HG02943 (cell line): ENCODE data around the gene CHST4.
"Not testable (repeated sequence)": the region's sequence is repeated elsewhere in the genome, so short reads cannot be mapped to it uniquely, and the experiment has no call there.

Experiments
- ATAC-seq: cut with Tn5 transposase; IDR thresholded peaks from one replicate; pipeline ENCODE4 v1.9.1; 2021; ENCODE audit warnings: mild to moderate bottlenecking, low read depth, moderate library complexity; ENCODE audit not compliant: unreplicated experiment

CHST4 gene

GRCh38 chr16:71526111-71526631 lies at the start of gene CHST4:
TSS of gene CHST4 (plus strand) at chr16:71526426. CDS start at chr16:71536678, 10,252 bp downstream.
- ATAC-seq = no peak

DNA sequence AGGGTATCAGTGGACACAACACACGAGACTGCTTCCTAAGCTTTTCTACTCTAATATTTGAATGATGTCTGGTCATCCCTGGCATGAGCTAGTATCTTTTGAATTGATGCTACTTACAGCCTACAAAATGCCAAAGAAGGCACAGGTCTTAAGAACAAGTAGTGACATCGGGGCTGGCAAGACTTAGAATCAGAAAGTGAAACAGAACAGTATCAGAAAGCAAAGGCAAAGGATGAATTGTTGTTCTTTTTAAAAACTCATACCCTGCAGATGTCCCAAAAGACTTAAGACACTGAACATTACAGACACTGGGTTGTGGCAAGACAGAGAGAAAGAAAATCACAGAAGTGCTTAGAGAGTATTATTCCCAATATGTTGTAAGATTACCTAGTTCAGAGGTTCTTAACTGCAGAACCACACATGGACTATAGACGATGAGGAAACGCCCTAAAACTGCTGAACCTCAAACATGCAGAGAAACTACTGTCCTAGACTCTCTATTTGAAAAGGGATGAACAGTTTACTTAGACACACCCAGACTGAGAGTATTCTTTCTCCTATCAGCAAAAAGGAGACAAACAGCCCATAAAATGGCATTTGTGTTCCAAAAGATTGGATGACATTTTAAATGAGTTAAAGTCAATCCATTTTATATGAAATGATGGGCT lies 49.6 kb upstream of the CHST4 start:
- no peak for ATAC-seq

GRCh38 chr16:71479420-71479819 lies 46.8 kb upstream of the CHST4 start:
- ATAC-seq = no peak

- ATAC-seq = no peak
Observed at GRCh38 chr16:71480956-71481355, 45.3 kb upstream of the CHST4 start.

DNA sequence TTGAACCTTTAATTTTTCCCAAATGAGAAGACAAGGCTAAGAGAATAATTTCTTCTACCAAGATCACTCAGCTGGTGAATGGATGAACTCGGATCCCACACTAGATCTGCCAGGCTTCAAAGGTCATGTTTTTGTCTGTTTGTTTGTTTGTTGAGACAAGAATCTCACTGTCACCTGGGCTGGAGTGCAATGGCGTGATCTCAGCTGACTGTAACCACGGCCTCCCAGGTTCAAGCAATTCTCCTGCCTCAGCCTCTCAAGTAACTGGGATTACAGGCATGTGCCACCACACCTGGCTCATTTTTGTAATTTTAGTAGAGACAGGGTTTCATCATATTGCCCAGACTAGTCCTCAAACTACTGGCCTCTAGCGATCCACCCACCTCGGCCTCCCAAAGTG lies 43.7 kb upstream of the CHST4 start:
- no peak for ATAC-seq

DNA sequence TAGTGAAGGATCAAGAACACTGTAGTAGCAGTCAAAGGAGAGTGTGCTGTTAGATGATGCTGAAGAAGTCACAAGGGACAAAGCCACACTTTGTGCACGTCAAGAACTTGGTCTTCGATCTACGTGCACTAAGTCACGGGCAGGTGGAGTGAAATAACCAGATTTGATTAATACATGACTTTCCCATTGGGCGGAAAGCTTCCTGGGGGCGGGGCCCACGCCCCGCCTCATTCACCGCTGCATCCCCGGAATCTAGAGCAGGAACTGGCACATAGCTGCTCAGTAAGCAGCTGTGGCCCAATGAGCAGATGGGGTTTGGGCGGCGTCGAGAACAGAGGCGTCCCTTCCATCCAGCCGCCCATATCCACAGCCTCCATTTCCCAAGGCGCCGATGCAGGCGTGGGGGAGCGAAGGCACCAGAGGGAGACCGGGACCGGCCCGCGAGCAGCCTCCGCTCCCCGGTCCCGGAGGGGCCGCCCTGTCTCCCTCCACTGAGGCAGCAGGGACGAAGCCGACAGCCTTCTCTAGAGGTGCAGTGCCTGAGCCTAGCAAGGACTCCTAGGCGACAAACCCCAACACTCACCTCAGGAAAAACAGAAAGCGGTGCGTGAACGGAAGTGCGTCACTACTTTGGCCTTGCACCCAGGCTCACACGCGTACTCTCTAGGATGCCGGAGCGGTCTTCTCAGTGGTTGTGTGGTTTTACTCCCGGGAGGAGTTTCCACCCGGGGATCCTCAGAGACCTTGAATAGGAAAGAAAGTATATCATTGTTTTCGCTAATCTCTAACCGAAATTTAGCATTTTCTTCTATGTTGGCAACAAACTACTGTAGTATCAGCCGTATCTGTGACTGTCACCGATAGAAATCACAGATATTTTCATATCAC lies 42.0 kb upstream of the CHST4 start:
- peak; percentile 91 for ATAC-seq

DNA sequence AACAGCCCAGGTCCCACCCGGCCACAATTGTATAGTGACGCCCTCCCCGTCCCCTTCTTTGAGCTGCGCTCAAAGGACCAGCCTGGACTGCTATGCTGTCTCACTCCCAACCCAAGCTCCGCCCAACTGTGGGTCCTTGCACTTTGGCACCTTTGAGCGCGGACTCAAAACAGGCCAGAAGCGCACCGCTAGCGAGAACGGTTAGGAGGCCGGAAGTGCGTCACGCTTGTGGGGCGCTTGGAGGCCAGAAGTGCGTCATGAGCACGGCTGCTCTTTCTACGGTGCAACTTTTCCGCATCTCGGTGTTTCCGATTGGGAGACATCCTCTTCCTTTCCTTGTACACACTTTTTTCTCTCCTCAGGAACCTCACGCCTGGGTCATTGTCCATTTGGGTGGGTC lies 37.1 kb upstream of the CHST4 start, which contains the start of gene ZNF19:
TSS of gene ZNF19 (minus strand) at position 203 of the 400 bp plus-strand sequence. CDS start 7,210 bp downstream, outside the sequence.
- no peak for ATAC-seq

GRCh38 chr16:71490361-71490760 lies 35.9 kb upstream of the CHST4 start:
- ATAC-seq = no peak

DNA sequence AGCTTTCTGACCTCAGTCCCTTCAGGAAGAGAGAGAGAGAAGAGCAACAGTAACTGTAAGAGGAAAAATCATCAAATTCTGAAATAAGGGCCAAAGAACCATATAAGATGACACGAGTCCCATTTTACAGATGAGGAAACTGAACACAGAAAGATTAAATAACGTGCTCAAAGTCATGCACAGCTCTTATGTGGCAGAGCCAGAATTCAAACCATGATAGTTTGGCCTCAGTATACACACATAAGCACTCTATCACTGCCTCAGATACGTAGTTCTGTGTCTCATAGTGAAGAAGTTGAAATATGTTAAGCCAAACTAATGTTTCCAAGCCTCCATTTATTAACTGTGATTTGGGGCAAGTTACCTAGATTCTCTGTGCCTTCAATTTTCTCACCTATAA lies 35.2 kb upstream of the CHST4 start:
- ATAC-seq = no peak

GRCh38 chr16:71492786-71493185 lies 33.4 kb upstream of the CHST4 start:
- no peak for ATAC-seq

- no peak for ATAC-seq
Observed at GRCh38 chr16:71493213-71493612, 33.0 kb upstream of the CHST4 start.

DNA sequence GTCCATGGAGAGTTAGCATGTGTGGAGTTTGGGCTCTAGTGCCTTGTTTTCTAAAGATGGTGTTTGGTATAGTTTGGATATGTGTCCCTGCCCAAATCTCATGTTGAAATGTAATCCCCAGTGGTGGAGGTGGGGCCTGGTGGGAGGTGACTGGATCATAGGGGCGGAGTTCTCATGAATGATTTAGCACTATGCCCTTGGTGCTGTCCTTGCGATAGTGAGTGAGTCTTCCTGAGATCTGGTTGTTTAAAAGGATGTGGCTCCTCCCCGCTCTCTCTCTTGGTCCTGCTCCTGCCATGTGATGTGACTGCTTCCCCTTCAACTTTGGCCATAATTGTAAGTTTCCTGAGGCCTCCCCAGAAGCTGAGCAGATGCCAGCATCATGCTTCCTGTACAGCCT lies 28.2 kb upstream of the CHST4 start:
- no peak for ATAC-seq

DNA sequence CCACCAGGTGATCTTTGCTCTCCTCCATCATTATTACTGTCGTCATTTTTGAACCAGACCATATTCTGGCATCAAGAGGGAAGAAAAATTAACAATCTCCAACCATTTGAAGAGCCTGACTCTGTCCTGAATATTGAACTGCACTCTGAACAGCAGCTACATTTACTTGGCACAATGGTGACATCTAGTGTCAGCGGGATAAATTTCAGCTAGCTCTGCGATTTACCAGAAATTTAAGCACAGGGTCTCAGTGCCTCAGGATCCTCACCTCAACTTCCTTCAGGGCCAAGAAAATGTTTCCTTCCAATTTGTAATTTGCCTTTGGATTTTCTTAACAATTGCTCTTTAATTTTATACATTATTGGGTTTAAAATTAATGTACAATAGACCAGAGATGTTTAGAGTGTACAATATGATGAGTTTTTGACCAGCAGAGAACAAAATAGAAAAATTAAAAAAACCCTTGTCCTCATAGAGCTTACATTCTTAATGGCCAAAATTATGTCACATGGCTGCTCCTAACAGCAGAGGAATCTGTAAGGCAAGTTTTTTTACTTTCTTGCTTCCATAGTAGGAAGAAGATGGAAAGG lies 26.4 kb upstream of the CHST4 start:
- ATAC-seq = no peak

- no peak for ATAC-seq
Observed at GRCh38 chr16:71500964-71501363, 25.3 kb upstream of the CHST4 start.

DNA sequence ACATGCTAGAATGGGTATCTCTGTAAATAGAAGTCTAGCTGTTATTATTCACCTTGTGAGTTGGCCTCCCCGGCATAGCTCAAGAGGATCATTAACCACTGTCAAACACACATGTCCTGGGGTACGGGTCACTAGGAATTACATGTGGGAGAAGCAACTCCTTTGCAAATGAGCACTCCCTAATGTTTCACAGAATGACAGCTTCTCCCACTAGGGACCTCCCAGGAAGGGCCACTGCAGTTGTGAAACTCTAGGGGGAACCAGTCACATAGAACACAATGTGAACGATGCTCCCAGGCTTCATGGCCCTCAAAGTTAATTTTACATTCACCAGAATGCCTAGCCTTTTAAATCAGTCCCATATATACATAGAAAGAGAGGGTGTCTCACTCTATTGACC lies 24.7 kb upstream of the CHST4 start:
- ATAC-seq = no peak

GRCh38 chr16:71504051-71504450 lies 22.2 kb upstream of the CHST4 start:
- not testable (repeated sequence) for ATAC-seq

DNA sequence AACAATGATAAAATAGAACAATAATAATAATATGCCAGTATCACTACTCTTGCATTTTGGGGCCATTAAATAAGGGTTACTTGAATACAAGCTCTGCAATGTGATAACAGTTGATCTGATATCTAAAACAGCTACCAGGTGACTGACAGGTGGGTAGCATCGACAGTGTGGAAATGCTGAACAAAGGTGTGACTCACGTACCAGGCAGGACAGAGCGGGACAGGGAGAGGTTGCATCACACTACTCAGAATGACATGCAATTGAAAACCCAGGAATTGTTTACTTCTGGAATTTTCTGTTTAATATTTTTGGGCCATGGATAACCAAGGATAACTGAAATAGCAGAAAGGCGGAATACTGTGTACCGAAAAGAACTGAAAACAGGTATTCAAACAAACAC lies 21.3 kb upstream of the CHST4 start:
- no peak for ATAC-seq

DNA sequence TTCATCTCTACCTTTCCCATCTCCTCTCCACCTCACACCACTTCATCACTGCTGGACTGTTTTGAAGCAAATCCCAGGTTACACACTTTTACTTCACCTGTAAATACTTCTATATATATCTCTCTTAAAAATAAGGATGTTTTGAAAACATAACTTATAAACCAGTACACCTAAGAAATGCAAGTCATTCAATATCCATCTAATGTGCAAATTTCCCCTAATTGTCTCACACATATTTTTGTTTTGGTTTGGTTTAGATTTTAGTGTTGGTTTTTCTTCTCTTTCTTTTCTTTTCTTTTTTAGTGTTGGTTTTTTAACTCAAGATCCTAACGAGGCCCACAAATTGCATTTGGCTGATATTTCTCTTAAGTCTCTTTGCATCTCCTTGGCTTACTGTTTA lies 19.2 kb upstream of the CHST4 start:
- no peak for ATAC-seq

- no peak for ATAC-seq
Observed at GRCh38 chr16:71513302-71513701, 12.9 kb upstream of the CHST4 start.

- no peak for ATAC-seq
Observed at GRCh38 chr16:71514476-71514875, 11.8 kb upstream of the CHST4 start.

- ATAC-seq = no peak
Observed at GRCh38 chr16:71515026-71515425, 11.2 kb upstream of the CHST4 start.
